Panc1 (cell line): ENCODE measurements around the gene SLC22A6. TPM values are rescaled to one million over a fixed set of nuclear protein-coding genes. Genes with fewer than 3 reads are reported as not detected.

ENCODE experiments used
- ATAC-seq: fragments of 200-7000 bp; cut with Tn5 transposase; 2 replicates; pipeline ENCODE4 v1.9.1; 2020; ENCODE audit warnings: mild to moderate bottlenecking, moderate library complexity
- BruUV-seq: library from RNA; stranded (reverse); fragments of 400-500 nt; replicated peaks from 2 replicates; lab custom pipeline; 2021; lab: Mats Ljungman, UMichigan
- CTCF ChIA-PET: fragments of 300-600 bp; sonication (Branson Sonifier 250); formaldehyde crosslinking; loops from one replicate; lab custom pipeline; 2022; ENCODE audit warnings: antibody characterized with exemption; lab: Charles Lee
- POLR2A ChIA-PET: fragments of 300-600 bp; sonication (Branson Sonifier 250); formaldehyde crosslinking; loops from one replicate; lab custom pipeline; 2022; ENCODE audit warnings: antibody characterized with exemption; lab: Charles Lee
- DNase-seq: peaks from one replicate; pipeline ENCODE4 v3.0.0-alpha.2; 2010; ENCODE audit warnings: low read depth, low spot score
- H3K27ac ChIP-seq: 2 replicates; pipeline ENCODE4 v1.5.1; 2011; ENCODE audit warnings: mild to moderate bottlenecking, low read length, inconsistent platforms
- H3K27me3 ChIP-seq: fragments of 200-500 bp; sonication (Bioruptor generic); 2 replicates; pipeline ENCODE4 v1.6.0; 2014; ENCODE audit warnings: low read length, inconsistent platforms; ENCODE audit not compliant: control insufficient read depth, insufficient read depth
- H3K36me3 ChIP-seq: fragments of 200-500 bp; sonication (Bioruptor generic); 2 replicates; pipeline ENCODE4 v1.5.1; 2014; ENCODE audit warnings: inconsistent platforms, mild to moderate bottlenecking, low read length, moderate library complexity; ENCODE audit not compliant: control insufficient read depth, insufficient read depth
- H3K4me1 ChIP-seq: 2 replicates; pipeline ENCODE4 v1.5.1; 2011; ENCODE audit warnings: inconsistent platforms, mild to moderate bottlenecking, low read length, moderate library complexity; ENCODE audit not compliant: control insufficient read depth, insufficient read depth
- H3K4me3 ChIP-seq, 2 experiments: 2 replicates each; pipeline ENCODE4 v1.5.1; 2011 to 2012; ENCODE audit warnings: low read depth in 2 of 2, low read length in 2 of 2, mild to moderate bottlenecking in 2 of 2, inconsistent platforms in 1 of 2, moderate library complexity in 1 of 2
- H3K9me3 ChIP-seq: fragments of 200-500 bp; sonication (Bioruptor generic); 2 replicates; pipeline ENCODE4 v1.5.1; 2014; ENCODE audit warnings: low read depth, mild to moderate bottlenecking, inconsistent platforms, low read length, moderate library complexity; ENCODE audit not compliant: control insufficient read depth, insufficient read depth
- CTCF ChIP-seq: fragments of 450-650 bp; IDR thresholded peaks from 2 replicates; pipeline ENCODE4 v1.5.1; 2017; ENCODE audit warnings: mild to moderate bottlenecking
- POLR2AphosphoS5 ChIP-seq: IDR thresholded peaks from 2 replicates; pipeline ENCODE4 v1.6.1; 2012; ENCODE audit warnings: mild to moderate bottlenecking, low read depth, low read length, moderate library complexity
- SIN3A ChIP-seq: IDR thresholded peaks from 2 replicates; pipeline ENCODE4 v1.6.1; 2012; ENCODE audit warnings: low read depth, mild to moderate bottlenecking, low read length, moderate library complexity, borderline replicate concordance; ENCODE audit not compliant: insufficient read depth
- TCF7L2 ChIP-seq: IDR thresholded peaks from 2 replicates; pipeline ENCODE4 v1.6.1; 2011; ENCODE audit warnings: mild to moderate bottlenecking, low read depth, low read length, inconsistent platforms
- in situ Hi-C: cut with HindIII; loops from 2 replicates; pipeline ENCODE4 v1.10.0; 2016; ENCODE audit warnings: low sequenced_read_pairs, low pct_unique_long_range_greater_than_20kb
- intact Hi-C: fragments of 100-400 bp; cut with micrococcal nuclease; formaldehyde crosslinking; loops from one replicate; pipeline ENCODE4 v1.10.0; 2022; ENCODE audit not compliant: unreplicated experiment
- total RNA-seq: library from RNA; stranded (reverse); gene quantifications from one replicate; pipeline ENCODE4 v1.2.1, GENCODE V29; 2021; ENCODE audit not compliant: unreplicated experiment
- TF ChIP-seq, protein P1 (sequence below), 2 experiments: IDR thresholded peaks; 2 replicates each; pipeline ENCODE4 v1.6.1; 2011 to 2012; ENCODE audit warnings: low read depth in 2 of 2, control low read depth in 1 of 2, low read length in 1 of 2, mild to moderate bottlenecking in 1 of 2, moderate library complexity in 1 of 2; ENCODE audit not compliant: insufficient read depth in 1 of 2

SLC22A6 gene
- total RNA-seq, 1 experiment from 2014 or later = not detected

- DNase-seq (no peak), ATAC-seq (no peak)
- ChIA-PET CTCF (interaction anchor here (0.7 kb wide), 1 partner anchor 30 kb away, joined by 3 read pairs; no protein-coding TSS in a partner anchor), POLR2A (no interaction called here)
- H3K4me1 ChIP-seq = no peaks in the 10 kb centered on the region
- in situ Hi-C loops (no loop called here), intact Hi-C loops (no loop called here)
- BruUV-seq = no TSS peak
- no peaks in the 10 kb centered on the region for H3K36me3 ChIP-seq
- TF ChIP-seq, protein P1, sequence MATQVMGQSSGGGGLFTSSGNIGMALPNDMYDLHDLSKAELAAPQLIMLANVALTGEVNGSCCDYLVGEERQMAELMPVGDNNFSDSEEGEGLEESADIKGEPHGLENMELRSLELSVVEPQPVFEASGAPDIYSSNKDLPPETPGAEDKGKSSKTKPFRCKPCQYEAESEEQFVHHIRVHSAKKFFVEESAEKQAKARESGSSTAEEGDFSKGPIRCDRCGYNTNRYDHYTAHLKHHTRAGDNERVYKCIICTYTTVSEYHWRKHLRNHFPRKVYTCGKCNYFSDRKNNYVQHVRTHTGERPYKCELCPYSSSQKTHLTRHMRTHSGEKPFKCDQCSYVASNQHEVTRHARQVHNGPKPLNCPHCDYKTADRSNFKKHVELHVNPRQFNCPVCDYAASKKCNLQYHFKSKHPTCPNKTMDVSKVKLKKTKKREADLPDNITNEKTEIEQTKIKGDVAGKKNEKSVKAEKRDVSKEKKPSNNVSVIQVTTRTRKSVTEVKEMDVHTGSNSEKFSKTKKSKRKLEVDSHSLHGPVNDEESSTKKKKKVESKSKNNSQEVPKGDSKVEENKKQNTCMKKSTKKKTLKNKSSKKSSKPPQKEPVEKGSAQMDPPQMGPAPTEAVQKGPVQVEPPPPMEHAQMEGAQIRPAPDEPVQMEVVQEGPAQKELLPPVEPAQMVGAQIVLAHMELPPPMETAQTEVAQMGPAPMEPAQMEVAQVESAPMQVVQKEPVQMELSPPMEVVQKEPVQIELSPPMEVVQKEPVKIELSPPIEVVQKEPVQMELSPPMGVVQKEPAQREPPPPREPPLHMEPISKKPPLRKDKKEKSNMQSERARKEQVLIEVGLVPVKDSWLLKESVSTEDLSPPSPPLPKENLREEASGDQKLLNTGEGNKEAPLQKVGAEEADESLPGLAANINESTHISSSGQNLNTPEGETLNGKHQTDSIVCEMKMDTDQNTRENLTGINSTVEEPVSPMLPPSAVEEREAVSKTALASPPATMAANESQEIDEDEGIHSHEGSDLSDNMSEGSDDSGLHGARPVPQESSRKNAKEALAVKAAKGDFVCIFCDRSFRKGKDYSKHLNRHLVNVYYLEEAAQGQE (IDR thresholded peaks at IDR 0.05; ENCODE audit: insufficient read depth in 1 of 2, low read depth in 2 of 2, low read length in 1 of 2) = no peak
- TF ChIP-seq SIN3A (no peak), POLR2AphosphoS5 (no peak), TCF7L2 (no peak), CTCF (no peak)
- H3K4me3 ChIP-seq = no peak overlapping the region
- H3K9me3 ChIP-seq = no peaks in the 10 kb centered on the region
- no peak overlapping the region for H3K27ac ChIP-seq
- H3K27me3 ChIP-seq = no peaks in the 10 kb centered on the region
These were observed 50.3 kb downstream of the SLC22A6 start for GRCh38 chr11:62934496-62934785.

- DNase-seq (no peak), ATAC-seq (peak; percentile 55; the same call in 1 of the 2 replicates)
- no peaks in the 10 kb centered on the region for H3K27me3 ChIP-seq
- ChIA-PET POLR2A (no interaction called here), CTCF (interaction anchor here (0.7 kb wide), 1 partner anchor 30 kb away, joined by 3 read pairs; no protein-coding TSS in a partner anchor)
- no peaks in the 10 kb centered on the region for H3K36me3 ChIP-seq
- TF ChIP-seq POLR2AphosphoS5 (no peak), SIN3A (no peak), CTCF (no peak), TCF7L2 (no peak)
- TF ChIP-seq, protein P1 (IDR thresholded peaks at IDR 0.05; ENCODE audit: insufficient read depth in 1 of 2, low read depth in 2 of 2, low read length in 1 of 2) = no peak
- no TSS peak for BruUV-seq
- in situ Hi-C loops (no loop called here), intact Hi-C loops (no loop called here)
- no peak overlapping the region for H3K4me3 ChIP-seq
- no peaks in the 10 kb centered on the region for H3K9me3 ChIP-seq
- no peaks in the 10 kb centered on the region for H3K4me1 ChIP-seq
- H3K27ac ChIP-seq = no peak overlapping the region
These were observed 50.8 kb downstream of the SLC22A6 start for GRCh38 chr11:62933750-62934495.
